ENCODE data around the gene IDH3A.

DNA sequence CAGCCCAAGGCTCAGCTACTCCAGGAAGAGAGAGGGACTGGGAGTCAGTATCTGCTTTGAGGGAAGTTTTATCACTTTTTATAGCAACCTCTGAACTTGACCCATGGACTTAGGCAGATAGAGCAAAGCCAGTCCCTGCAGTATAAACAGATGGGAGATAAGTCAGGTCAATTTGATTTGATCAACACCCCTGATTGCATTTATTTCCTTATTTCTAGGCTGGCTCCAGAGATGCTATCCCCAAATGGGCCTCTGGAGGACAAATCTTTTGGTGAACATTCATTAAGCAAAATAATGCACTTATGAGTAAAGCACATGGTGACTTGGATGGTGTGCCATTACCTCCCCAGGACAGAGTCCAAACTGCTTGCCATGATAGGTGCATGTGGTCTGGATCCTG is 8.9 kb upstream of the IDH3A start:
- TF ChIP-seq, protein P1, sequence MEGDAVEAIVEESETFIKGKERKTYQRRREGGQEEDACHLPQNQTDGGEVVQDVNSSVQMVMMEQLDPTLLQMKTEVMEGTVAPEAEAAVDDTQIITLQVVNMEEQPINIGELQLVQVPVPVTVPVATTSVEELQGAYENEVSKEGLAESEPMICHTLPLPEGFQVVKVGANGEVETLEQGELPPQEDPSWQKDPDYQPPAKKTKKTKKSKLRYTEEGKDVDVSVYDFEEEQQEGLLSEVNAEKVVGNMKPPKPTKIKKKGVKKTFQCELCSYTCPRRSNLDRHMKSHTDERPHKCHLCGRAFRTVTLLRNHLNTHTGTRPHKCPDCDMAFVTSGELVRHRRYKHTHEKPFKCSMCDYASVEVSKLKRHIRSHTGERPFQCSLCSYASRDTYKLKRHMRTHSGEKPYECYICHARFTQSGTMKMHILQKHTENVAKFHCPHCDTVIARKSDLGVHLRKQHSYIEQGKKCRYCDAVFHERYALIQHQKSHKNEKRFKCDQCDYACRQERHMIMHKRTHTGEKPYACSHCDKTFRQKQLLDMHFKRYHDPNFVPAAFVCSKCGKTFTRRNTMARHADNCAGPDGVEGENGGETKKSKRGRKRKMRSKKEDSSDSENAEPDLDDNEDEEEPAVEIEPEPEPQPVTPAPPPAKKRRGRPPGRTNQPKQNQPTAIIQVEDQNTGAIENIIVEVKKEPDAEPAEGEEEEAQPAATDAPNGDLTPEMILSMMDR (conservative IDR thresholded peaks at IDR 0.05 in 1 of 2, IDR thresholded peaks at IDR 0.05 in 1 of 2; ENCODE audit: low read depth in 1 of 2, low read length in 2 of 2) = no peak
- no peak for TF ChIP-seq EZH2 (IDR thresholded peaks at IDR 0.05; ENCODE audit: low read length, missing control alignments)

Measured in fibroblast of lung (primary cell).